NCI-H1105 (cell line): ENCODE measurements around the gene ERC2.

Source experiments
- DNase-seq: peaks from one replicate; lab custom pipeline; 2025; lab: John Stamatoyannopoulos, UW

Gene ERC2

DNA sequence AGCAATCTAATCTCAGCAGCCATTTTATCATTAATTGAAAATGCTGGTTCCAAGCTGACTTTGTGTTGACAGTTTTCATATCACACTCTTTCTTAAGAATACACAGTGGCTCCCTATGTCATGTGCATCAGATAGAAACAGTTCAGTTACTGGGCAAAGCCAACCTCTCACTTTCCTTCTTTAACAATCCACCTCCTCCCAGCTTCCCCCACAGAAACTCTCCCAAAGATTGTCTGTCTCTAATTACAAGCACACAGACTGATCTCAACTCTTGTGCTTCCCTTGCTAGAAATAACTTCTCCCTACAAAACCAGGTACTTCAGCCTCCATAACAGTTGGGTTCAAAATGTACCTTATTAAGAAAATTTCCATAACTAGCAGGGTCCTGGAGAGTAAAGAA, 752.2 kb downstream of the ERC2 start:
- no peak for DNase-seq

DNA sequence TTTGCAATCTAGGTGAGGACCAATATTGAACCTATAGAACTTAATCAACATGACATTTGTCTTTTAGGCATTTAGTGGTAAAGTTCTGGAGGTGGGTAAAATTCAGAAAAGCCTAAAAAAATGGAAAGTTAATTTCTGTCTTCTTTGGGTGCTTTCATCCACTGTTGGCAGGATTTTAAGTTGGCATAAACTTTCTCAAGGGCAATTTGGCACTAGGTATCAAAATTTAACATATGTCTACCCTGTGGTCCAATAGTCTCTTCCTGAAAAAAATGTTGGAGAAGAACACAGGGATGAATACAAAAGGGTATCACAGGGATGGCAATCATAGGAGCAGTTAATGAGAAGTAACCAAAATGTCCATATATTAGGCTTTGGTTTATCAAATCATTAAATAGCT, 754.2 kb downstream of the ERC2 start:
- DNase-seq = no peak

DNA sequence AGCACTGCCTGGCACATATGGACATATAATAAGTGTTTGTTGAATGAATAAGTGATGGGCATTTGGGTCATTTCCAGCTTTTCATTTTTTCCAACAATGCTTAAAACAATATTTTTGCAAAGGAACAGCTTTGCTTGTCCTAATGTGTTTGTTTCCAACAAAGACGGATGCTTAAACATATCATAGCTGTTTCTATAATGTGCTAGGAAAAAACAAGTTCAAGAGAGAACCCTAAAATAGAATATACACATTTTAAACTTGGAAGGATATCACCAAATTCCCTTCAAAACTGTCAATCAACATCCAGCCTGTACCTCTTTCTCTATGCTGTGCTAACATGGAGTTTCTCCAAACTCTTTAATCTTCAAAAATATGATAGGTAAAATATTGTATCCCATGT, 756.6 kb downstream of the ERC2 start:
- DNase-seq = no peak

DNA sequence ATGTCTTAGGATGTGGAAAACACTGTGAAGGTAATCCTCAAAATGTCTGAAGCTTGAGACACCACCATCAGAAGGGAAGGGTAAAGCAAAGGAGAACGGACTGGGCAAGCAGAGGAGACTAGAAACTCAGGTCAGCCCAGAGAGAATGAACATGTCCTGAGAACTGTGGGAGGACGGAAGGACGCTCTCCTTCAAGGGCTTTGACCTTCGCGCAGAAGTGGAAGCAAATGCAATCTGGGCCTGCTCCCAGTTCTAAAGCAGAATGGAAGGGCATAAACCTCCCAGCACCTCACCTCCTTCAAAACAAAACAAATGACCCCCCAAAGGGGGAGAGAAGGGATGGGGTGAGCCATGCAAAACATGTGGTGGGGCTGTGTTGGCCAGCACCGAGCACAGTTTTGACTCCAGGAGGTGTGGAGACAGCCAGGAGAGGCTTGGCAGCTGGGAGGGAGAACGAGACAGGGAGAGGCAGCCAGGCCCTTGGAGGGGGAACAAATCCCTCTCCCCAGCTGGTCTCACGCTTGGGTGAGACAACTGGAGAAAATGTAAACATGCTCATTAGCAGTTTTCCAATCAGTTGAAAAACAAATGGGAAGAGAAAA, 758.8 kb downstream of the ERC2 start:
- no peak for DNase-seq

DNA sequence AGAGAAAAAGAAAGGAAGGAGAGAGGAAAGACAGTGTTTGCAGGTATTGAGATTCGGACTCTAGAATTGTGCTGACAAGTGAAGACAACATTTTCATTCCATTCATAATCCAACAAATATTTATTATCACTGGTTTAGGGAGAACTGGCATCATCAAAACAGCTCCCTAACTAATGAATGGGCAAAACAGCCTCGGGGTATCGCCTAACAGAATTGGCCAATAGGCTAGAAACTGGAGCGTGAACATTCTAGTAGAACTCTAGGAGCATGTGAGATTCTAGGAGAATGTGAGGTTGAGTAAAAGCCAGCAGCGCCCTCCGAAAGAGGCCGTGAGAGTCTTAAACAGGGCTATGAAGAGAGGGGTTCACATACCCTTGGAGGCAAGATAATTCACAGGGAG, 759.3 kb downstream of the ERC2 start:
- no peak for DNase-seq

DNA sequence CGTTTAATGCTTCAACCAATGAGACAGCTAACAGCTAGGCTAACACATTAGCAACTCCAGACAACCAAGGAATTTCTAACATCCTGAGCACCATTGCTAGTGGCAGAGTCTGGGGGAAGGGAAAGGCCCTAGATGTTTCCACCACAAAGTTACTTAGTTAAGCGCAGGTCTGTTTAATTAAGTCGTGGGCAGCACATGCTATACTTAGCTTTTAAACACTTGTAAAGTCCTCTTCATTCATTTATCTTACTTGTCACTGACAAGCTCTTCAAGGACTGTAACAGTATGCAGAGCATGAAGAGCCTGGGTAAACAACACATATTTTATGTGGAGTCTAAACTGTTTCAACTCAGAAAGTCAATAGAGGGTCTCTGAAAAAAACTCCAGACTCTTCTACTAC, 760.0 kb downstream of the ERC2 start:
- DNase-seq = no peak

DNA sequence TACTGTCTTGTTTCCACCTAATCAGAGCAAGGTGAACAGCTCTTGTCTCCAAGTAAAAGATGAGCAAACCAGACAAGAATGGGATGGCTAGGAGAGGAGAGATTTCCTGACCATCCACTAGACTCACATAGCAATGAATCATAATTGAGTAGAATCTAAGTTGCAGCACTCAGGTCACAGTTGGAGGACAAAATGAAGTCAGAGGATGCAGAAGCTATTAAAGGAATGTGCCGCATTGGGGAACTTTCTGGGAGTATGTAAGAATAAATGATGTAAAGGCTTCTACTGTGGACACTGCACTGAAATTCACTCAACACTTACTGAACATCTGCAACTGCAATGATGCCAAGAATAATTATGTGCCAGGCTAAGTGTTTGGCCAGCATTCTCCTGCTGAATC, 763.7 kb downstream of the ERC2 start:
- DNase-seq = no peak

DNA sequence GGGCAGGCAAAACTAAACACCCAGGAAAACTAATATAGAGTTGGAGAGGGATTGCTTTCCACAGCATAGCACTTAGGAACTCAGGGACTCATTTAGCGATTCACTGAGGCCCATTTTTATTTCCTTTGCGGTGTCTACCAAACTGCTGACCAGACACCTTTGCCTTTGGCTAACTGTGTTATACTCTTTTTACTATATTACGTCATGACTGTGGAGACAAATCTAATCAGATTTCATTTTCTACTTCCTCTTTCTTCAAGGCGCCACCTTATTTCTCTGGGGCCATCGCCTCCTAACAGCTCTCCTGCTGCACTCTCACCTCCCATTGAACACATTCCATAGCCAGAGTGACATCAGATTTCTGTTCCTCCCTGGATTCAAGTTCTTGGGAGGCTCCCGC, 765.4 kb downstream of the ERC2 start:
- DNase-seq = no peak

DNA sequence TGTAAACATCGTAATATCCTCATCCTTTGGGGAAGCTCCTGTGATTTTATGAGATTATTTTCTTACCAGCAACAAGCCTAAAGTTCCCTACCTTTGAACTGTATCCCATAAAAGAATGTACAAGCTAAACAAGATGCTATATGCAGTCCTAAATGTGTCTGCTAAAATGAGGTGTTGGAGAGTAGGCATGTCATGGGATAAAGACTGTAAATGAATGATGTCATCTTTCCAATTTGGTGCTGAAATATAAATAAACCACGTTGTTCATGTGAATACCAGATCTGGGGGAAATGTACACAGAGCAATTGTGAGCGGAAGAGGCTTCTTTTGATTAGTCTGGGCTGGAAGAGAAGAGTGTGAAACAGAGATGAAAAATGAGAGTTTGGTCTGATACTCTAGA, 766.3 kb downstream of the ERC2 start:
- no peak for DNase-seq

DNA sequence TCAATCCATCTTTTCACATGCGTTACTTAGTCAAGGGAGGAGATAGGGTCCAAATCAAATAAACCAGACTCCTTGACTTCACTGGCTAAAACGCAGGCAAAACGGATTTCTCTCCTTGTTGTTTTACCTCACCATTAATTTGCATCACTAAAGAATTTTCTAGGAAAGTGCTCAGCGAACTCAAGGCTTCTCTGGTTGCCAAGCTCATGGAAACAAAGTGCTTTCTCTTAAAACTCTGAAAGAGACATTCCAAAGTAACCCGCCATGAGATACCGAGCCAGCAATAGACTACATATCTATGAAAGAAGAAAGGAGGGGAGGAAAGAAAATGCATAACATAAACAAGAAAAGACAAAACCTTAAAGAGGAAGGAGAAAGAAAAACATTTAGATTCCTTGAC, 769.4 kb downstream of the ERC2 start:
- no peak for DNase-seq

DNA sequence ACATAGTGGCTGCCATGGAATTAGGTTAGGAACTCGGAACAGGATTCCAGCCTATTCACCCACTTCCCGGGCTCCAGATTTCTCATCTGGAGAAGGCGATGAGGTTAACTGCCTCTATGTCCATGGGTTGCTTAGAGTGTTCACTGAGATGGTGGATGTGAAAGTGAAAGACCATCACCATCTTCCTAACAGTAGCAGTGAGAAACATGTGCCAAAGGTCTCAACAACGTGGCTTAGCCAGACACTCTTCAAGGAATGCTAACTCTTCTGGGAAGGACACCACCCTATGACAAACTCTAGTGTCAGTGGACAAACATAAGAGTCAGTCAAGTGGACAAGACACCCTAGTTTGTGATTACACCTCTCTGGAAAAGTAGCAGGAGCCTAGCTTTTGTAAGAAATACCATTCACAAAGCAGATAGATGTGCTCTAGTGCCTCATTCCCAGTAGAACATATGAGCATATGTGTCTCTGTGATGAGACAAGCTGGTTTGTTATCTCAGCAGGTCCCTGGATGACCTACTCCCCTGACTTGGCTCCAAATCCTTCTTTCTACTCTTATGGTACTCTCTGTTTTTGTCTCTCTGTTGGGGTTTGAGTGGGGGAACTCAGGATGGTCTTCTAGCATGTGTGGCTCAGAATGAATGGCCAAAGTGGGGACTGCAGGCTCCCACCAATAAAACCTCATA, 770.9 kb downstream of the ERC2 start:
- DNase-seq = no peak

DNA sequence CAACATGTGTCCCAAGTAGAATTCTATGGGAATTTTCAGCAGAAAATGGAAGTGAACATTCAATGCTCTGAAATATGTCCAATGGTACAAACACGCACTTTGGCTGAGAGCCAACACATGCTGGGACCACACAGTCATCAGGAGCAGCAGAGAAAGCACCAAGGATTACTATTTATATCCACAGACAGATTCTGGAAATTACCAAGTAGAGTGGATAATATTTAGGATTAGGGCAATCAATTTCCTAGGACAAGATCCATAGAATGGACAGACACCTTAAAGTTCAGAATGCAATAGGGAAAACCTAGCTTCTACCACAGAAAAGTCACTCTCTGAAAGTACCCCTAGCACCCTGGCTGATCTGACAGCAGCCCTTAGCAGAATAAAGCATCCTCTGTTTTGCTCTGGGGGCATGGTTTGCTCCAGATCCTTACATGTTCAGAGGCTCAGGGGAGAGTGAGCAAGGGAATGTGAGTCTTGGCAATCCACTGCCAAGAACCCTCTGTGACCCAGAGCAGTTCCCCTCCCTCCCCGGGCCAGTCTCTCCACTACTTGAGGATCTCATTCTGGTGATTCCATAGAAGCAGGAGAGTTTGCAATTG, 775.2 kb downstream of the ERC2 start:
- no peak for DNase-seq

DNA sequence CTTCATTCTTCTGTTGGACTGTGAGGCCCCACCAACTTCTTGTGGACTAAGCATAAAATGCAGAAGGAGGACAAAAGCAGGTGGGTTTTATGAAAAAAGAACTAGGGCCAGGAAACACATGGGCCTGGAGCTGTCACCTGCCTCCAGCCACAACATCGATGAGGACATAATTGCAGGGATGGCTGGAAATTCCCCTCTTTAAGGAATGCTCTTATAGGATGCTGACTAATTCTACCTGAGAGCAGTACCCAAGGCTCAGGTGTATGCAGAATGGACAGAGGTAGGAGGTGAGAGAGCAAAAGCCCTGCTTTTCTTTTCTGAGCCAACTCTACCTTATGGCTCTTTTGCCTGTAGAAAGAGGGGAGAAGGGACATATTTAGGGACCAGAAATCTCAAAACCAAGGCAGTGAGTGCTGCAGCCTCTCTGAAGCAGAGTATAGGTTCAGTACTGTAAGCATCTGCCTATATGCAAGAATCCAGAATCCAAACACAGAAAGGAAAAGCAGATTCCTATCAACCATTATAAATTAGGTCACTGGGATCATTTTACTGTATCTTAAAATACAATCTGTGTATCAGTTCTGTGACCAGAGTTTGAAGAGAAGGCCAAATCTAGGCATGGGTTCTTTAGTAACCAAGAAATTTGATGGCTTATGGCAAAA, 775.8 kb downstream of the ERC2 start:
- DNase-seq = no peak

DNA sequence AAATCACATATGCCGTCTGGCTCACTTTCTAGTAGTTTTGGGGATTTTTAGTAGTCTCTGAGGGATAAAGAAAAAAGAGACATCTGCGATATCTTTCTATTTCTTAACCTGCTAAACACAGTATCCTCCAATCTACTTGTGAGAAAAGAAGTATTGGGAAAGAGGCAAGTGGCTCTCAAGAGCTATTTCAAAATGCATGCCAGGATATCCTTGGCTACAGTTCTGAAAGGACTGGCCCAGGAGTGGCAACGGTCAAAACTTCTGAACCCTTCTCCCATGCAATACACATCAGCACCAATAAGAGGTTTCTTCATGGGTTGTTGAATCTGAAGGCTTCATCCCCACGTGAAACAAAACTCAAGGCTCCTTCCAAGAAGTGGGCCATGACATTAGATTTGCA, 777.1 kb downstream of the ERC2 start:
- no peak for DNase-seq

DNA sequence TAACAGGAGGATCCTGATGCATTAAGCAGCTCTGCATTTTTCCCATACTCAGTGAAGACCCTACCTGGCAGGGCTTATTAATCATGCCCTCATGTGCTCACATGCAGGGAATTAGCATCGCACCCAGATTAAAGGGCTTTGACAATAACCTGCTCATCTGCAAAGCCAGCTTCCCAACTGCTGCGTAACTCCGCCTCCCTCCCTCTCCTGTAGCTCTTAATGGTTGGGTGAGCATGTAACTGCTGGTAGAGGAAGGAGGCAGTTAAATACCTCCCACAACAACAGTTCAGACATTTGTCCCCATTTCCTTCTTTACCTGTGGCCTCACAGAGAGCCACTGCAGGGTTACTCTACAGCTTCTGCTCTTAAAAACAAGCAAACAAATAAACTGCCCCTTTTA, 777.5 kb downstream of the ERC2 start:
- no peak for DNase-seq

DNA sequence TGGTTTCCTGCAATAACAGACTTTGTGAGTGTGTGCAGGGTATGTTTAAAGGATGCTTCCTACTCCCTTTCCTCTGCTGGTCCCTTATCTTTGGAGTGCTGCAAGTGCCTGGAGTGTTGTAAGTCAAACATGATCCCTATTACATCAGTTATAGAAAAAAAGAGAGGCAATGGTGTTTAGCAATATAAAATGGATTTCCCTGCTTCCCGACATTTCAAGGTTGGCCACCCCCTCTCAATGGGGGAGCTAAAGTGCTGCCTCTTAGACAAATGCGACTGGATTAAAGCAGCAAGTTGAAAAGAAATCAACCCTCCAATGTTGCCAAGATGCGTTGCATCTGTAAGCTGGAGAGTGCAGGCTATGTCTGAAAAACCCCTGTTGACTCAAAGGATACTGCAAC, 778.1 kb downstream of the ERC2 start:
- no peak for DNase-seq

DNA sequence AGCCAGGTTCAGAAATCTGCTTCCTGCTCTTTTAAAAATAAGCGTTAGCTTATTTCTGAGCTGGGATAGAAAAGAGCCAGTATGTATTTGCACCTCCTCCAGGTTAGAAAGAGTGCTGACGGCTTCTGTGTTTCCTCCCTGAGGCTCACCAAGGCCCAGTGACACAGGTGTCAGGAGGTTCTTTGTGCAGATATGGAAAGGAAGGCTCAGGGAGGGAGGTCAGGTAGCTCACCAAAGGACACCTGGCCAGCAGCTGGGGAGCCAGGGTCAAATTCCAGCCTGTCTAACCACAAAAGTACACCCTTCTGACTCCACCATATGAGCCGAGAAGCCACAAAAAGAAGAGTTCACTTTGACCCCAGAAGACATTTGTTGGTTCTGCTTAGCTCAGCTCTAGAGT, 780.1 kb downstream of the ERC2 start:
- no peak for DNase-seq

DNA sequence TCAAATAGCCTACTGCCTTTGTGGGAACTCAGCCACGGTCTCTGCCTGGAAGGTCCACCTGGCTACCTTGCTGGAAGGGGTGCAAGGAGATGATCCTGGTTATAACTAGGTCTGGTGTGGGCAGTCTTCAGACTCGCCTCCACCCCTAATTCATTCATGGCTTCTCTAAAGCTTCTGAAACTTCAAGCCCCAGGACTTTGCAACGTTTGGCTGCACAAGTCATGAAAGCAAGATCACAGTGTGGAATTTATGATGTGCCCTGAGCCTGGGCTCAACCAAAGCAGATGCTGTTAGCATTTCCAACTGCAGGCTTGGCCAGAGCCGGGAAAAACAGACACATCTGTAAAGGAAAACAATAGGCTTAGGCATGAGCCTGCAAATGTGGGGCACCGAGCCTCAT, 780.7 kb downstream of the ERC2 start:
- no peak for DNase-seq

DNA sequence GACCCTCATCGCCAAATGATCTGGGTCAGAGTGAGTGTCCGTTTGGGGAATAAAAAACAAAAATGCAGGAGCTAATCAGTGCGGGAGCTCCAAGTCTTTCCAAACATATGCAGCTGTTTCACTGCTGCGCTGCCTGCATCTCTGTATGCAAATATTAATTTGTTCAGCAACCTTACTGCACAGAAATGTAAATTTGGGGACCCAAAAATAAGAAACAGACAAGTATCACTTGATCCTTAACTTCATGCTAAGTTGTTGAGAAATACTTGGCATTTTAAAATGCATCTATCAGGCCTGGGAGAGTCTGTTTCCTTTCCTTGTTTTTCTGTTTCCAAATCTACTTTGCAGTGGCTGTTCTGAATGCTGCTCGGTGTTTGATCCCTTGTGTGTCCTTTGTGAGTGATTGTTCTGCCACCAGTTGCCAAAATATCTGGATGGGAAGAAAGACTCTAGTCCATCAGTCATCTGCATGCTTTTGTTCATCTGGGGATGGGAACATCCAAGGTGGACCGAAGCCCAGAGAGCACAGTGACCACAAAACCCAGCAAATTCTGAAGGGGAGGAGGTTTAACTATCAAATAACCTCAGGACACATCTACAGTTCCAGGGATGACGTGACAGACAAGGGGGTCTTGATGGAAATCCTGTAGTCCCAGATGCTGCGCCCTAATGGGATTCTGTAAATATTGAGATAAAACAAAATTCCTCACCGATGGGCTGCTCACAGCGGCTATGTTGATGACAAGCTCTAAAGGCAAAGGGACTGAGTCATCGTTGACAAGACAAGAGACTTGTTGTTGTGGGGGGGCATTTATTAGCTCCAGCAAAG, 781.6 kb downstream of the ERC2 start:
- DNase-seq = no peak

DNA sequence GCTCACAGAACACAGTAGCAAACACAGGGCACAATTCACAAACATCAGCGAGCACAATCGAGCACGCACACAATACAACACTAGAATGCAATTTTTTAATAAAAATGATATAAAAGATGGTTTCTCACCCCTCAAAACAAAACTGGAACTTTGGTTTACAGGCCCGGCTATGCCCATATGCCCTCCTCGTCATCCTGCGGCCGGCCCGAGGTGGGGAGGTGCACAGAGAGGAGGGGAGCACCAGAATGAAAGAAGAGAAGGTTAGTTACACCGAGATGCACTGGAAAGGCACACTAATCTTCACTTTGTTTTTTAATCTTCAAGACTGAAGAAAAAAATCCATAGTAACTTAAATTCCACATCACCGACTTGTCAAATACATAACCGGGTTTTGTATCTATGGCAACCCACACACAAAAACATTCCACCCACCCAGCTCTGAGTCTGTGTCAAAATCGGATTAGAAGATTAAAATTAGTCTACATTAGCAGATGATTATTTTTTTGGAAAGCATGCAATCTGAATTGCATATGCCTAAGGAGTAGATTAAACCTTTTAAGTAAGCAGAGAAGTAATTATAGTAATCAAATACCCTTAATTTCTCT, 784.5 kb downstream of the ERC2 start:
- DNase-seq = no peak

DNA sequence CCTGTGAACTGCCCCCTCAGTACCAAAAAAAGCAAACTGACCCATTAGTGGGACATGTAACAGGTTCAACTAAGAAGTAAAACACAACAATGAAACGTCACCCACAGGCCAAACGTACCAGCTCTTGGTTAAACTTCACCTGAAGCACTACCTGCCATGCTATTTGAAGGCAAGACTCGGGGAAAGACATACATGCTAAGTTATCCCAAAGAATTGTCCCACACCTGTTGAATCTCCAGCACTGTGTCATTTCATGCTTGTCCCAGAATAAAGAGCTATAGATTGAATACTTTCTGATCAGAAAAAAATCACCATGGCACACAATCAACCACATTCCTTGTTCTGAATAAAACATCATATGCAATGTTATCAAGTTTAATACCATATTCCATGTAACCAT, 785.8 kb downstream of the ERC2 start:
- DNase-seq = no peak
